Left ventricle myocardium inferior (tissue), 1 donor: ENCODE results near the gene TRIM3. TPM values are rescaled to one million over a fixed set of nuclear protein-coding genes. Genes with fewer than 3 reads are reported as not detected.
"Not testable (repeated sequence)": the region's sequence is repeated elsewhere in the genome, so short reads cannot be mapped to it uniquely, and the experiment has no call there.

Experiments
- DNase-seq: peaks from one replicate; pipeline ENCODE4 v3.0.0-alpha.2; 2020
- H3K27ac ChIP-seq: fragments of 200-600 bp; replicated peaks from 2 replicates; pipeline ENCODE4 v1.8.0; 2021
- H3K27me3 ChIP-seq: fragments of 200-600 bp; 2 replicates; pipeline ENCODE4 v1.8.0; 2021; ENCODE audit warnings: low read depth
- H3K36me3 ChIP-seq: fragments of 200-600 bp; 2 replicates; pipeline ENCODE4 v1.8.0; 2021
- H3K4me1 ChIP-seq: fragments of 200-600 bp; 2 replicates; pipeline ENCODE4 v1.8.0; 2021
- H3K4me3 ChIP-seq: fragments of 200-600 bp; 2 replicates; pipeline ENCODE4 v1.8.0; 2021; ENCODE audit warnings: mild to moderate bottlenecking, moderate library complexity
- H3K9me3 ChIP-seq: fragments of 200-600 bp; replicated peaks from 2 replicates; pipeline ENCODE4 v1.8.0; 2021
- intact Hi-C: fragments of 100-400 bp; cut with micrococcal nuclease; formaldehyde crosslinking; loops from one replicate; pipeline ENCODE4 v1.11.0; 2022
- long read RNA-seq: library from polyadenylated mRNA; unstranded; transcript quantifications from one replicate; pipeline ENCODE4 v2.0.0, GENCODE V29; 2021
- total RNA-seq: library from RNA; stranded (reverse); fragmentation: NEBNext Ultra II Directional; extraction: Animal tissue kit (Norgen Biotek cat#: 25700); gene quantifications from one replicate; pipeline ENCODE4 v1.2.1, GENCODE V29; 2021
- TF ChIP-seq, protein P1 (sequence below): fragments of 200-600 bp; IDR thresholded peaks from 2 replicates; pipeline ENCODE4 v1.8.0; 2021; ENCODE audit warnings: antibody characterized with exemption, mild to moderate bottlenecking, borderline replicate concordance
- donor health status: DM: no; HTN: yes; CAD: no; lungs with severe emphysema.

Gene TRIM3
- total RNA-seq = 9.0 TPM
- long read RNA-seq, transcript TRIM3-201 (12 exons, 2,879 nt) = major isoform, 33 of 45 reads
- long read RNA-seq, partial matches to known transcripts = 2 of 45 reads
- long read RNA-seq, other reads (novel, unspliced or antisense) = 6 of 45 reads

GRCh38 chr11:6473451-6474412 lies at the start of gene TRIM3:
TSS of gene TRIM3 (minus strand) at chr11:6473941. CDS start at chr11:6465695, 8,246 bp downstream.
- Histone ChIP-seq H3K4me1 (peaks cover 36% of the 10 kb centered on the region), H3K27ac (peak within 1 kb of the TSS; percentile 91), H3K27me3 (no peaks in the 10 kb centered on the region), H3K36me3 (peaks cover 23% of the 10 kb centered on the region), H3K4me3 (peak within 1 kb of the TSS; percentile 90), H3K9me3 (no peaks in the 10 kb centered on the region)
- intact Hi-C loops = no loop called here
- TF ChIP-seq, protein P1, sequence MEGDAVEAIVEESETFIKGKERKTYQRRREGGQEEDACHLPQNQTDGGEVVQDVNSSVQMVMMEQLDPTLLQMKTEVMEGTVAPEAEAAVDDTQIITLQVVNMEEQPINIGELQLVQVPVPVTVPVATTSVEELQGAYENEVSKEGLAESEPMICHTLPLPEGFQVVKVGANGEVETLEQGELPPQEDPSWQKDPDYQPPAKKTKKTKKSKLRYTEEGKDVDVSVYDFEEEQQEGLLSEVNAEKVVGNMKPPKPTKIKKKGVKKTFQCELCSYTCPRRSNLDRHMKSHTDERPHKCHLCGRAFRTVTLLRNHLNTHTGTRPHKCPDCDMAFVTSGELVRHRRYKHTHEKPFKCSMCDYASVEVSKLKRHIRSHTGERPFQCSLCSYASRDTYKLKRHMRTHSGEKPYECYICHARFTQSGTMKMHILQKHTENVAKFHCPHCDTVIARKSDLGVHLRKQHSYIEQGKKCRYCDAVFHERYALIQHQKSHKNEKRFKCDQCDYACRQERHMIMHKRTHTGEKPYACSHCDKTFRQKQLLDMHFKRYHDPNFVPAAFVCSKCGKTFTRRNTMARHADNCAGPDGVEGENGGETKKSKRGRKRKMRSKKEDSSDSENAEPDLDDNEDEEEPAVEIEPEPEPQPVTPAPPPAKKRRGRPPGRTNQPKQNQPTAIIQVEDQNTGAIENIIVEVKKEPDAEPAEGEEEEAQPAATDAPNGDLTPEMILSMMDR = no peak
- DNase-seq = peak; percentile 96

DNA sequence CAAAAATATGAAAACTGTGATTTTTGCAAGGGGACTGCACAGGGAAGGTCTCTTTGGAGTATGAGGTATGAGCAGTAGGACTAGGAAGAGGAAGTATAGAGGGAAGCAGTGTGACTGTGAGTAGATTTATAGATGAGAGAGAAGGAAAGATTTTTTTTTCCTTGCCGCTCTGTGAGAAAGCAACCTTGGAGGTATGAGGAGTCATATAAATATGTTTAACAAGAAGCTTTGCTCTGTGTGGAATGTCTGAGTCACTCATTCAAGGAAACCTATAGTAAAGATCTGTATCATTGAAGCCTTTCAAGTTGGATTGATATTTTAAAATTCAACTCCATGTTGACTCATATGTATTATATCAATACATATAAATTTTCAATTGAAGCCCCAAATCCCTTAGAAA lies 49.5 kb upstream of the TRIM3 start:
- Histone ChIP-seq H3K27me3 (no peaks in the 10 kb centered on the region), H3K27ac (no peak overlapping the region), H3K36me3 (peaks cover 34% of the 10 kb centered on the region), H3K9me3 (no peaks in the 10 kb centered on the region), H3K4me3 (no peak overlapping the region), H3K4me1 (no peaks in the 10 kb centered on the region)
- no peak for DNase-seq
- TF ChIP-seq, protein P1 = no peak
- intact Hi-C loops = no loop called here

DNA sequence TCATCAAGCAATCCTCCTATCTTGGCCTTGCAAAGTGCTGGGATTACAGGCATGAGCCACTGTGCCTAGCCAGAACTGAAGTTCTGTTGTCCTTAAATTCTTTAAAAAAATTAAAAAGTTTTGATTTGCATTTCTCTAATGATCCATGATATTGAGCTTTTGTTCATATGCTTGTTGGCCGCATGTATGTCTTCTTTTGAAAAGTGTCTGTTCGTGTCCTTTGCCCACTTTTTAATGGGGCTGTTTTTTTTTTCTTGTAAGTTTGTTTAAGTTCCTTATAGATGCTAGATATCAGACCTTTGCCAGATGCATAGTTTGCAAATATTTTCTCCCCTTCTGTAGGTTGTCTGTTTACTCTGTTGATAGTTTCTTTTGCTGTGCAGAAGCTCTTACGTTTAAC lies 48.2 kb upstream of the TRIM3 start:
- intact Hi-C loops, H3K27ac ChIP-seq, DNase-seq, H3K9me3 ChIP-seq, H3K27me3 ChIP-seq, H3K4me1 ChIP-seq, H3K4me3 ChIP-seq: not testable (repeated sequence)
- peaks cover 34% of the 10 kb centered on the region for H3K36me3 ChIP-seq

DNA sequence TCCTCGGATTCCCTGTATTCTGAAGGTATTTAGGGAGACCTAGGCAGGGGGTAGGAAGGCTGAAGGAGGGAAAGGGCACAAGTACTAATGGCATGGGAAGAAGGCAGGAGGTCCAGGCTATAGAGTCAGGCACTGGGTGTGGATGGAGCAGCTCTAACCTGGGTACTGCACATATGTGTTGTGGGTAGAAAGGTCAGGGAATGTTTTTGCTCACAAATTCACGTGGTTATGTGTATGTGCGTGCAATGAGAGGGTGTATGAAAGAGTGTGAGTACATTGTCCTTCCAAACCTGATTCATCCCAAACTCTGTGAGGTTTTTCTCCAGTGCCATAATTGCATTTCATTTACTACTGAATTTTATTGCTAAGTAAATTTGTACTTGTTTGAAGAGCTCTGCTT lies 46.5 kb upstream of the TRIM3 start:
- intact Hi-C loops = no loop called here
- Histone ChIP-seq H3K4me1 (peaks cover 18% of the 10 kb centered on the region), H3K4me3 (no peak overlapping the region), H3K36me3 (peaks cover 39% of the 10 kb centered on the region), H3K9me3 (no peaks in the 10 kb centered on the region), H3K27ac (no peak overlapping the region), H3K27me3 (no peaks in the 10 kb centered on the region)
- TF ChIP-seq, protein P1 = no peak
- DNase-seq = no peak

- Histone ChIP-seq H3K4me1 (peaks cover 21% of the 10 kb centered on the region), H3K27me3 (no peaks in the 10 kb centered on the region), H3K9me3 (peaks cover 6% of the 10 kb centered on the region), H3K36me3 (peaks cover 61% of the 10 kb centered on the region), H3K27ac (no peak overlapping the region), H3K4me3 (no peak overlapping the region)
- no peak for DNase-seq
- TF ChIP-seq, protein P1 = no peak
- intact Hi-C loops = no loop called here
These were observed 43.1 kb upstream of the TRIM3 start for GRCh38 chr11:6516865-6517264.
